Suprapubic skin (tissue), 4 donors: ENCODE data around the gene USP36.
"Not testable (repeated sequence)": the region's sequence is repeated elsewhere in the genome, so short reads cannot be mapped to it uniquely, and the experiment has no call there.

Experiments used
- POLR2A ChIP-seq, 2 donors: fragments of 450-650 bp; IDR thresholded peaks; one replicate each; pipeline ENCODE4 v1.6.1; 2017; ENCODE audit warnings: antibody characterized with exemption in 2 of 2, mild to moderate bottlenecking in 2 of 2, moderate library complexity in 2 of 2
- POLR2AphosphoS5 ChIP-seq, 3 donors: sonication (generic); formaldehyde crosslinking; IDR thresholded peaks; one replicate each; pipeline ENCODE4 v1.6.1; 2017; ENCODE audit warnings: antibody characterized with exemption in 3 of 3
- TF ChIP-seq, protein P1 (sequence below), 2 donors: fragments of 200-600 bp in 1 of 2; fragments of 450-650 bp in 1 of 2; sonication (generic) in 1 of 2; IDR thresholded peaks; one replicate each; pipeline ENCODE4 v1.5.1; 2016 to 2019; ENCODE audit warnings: antibody characterized with exemption in 2 of 2, mild to moderate bottlenecking in 1 of 2, moderate library complexity in 1 of 2

DNA sequence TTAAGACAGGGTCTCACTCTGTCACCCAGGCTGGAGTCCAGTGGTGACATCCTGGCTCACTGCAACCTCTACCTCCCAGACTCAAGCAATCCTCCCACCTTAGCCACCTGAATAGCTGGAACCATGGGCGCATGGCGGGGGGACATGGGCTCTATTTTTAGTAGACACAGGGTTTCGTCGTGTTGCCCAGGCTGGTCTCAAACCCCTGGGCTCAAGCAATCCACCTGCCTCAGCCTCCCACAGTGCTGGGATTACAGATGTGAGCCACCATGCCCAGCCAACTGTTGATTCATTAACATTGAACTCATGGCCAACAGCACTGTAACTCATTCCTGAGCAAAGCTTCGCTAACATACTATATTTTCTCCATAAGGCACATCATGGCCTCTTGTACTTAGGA lies 89.6 kb downstream of the USP36 start:
- TF ChIP-seq, protein P1, sequence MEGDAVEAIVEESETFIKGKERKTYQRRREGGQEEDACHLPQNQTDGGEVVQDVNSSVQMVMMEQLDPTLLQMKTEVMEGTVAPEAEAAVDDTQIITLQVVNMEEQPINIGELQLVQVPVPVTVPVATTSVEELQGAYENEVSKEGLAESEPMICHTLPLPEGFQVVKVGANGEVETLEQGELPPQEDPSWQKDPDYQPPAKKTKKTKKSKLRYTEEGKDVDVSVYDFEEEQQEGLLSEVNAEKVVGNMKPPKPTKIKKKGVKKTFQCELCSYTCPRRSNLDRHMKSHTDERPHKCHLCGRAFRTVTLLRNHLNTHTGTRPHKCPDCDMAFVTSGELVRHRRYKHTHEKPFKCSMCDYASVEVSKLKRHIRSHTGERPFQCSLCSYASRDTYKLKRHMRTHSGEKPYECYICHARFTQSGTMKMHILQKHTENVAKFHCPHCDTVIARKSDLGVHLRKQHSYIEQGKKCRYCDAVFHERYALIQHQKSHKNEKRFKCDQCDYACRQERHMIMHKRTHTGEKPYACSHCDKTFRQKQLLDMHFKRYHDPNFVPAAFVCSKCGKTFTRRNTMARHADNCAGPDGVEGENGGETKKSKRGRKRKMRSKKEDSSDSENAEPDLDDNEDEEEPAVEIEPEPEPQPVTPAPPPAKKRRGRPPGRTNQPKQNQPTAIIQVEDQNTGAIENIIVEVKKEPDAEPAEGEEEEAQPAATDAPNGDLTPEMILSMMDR (IDR thresholded peaks at IDR 0.05) = not testable (repeated sequence)
- TF ChIP-seq POLR2AphosphoS5, POLR2A (IDR thresholded peaks at IDR 0.05): not testable (repeated sequence)
